Measurements from ENCODE around the gene ENTPD3. TPM values are rescaled to one million over a fixed set of nuclear protein-coding genes. Genes with fewer than 3 reads are reported as not detected.

ENTPD3 gene
- 4.3 TPM for polyA plus RNA-seq
- long read RNA-seq, donor 1: 0 reads
- long read RNA-seq, donor 2, partial matches to known transcripts: 0 of 12 reads
- long read RNA-seq, donor 2, other reads (novel, unspliced or antisense): 11 of 12 reads
- long read RNA-seq, donor 3: 0 reads
- long read RNA-seq, donor 4: 0 reads
- long read RNA-seq, donor 5: 0 reads
- long read RNA-seq, donor 6, partial matches to known transcripts: 10 of 10 reads
- long read RNA-seq, donor 6, other reads (novel, unspliced or antisense): 0 of 10 reads
- long read RNA-seq, donor 7: 0 reads
- long read RNA-seq, donor 8, partial matches to known transcripts: 0 of 15 reads
- long read RNA-seq, donor 8, other reads (novel, unspliced or antisense): 13 of 15 reads
- long read RNA-seq, donor 9: 0 reads
- long read RNA-seq, donor 10, partial matches to known transcripts: 0 of 15 reads
- long read RNA-seq, donor 10, other reads (novel, unspliced or antisense): 14 of 15 reads
- long read RNA-seq, donor 11: 0 reads

GRCh38 chr3:40387001-40387894 lies at the start of gene ENTPD3:
Gene ENTPD3 (plus strand): TSS chr3:40387184. CDS start chr3:40388058, 874 bp downstream.
- peak; percentile 20 to 43 for DNase-seq
- Histone ChIP-seq H3K27me3 (ENCODE audit: control insufficient read depth, insufficient read depth, low read length) (peaks cover 27% of the 10 kb centered on the region), H3K9me3 (ENCODE audit: control insufficient read depth, low read depth, low read length) (no peaks in the 10 kb centered on the region), H3K27ac (ENCODE audit: low read length) (no peak within 1 kb of the TSS), H3K4me3 (ENCODE audit: low read length) (peak within 1 kb of the TSS; percentile 35), H3K36me3 (ENCODE audit: control insufficient read depth, insufficient read depth, low read length) (no peaks in the 10 kb centered on the region), H3K4me1 (ENCODE audit: control insufficient read depth, insufficient read depth, low read length) (peaks cover 6% of the 10 kb centered on the region)
- WGBS (ENCODE audit: insufficient coverage, low lambda C conversion rate): no CpG with 5 or more reads among the region's 49 CpGs

- Histone ChIP-seq H3K4me3 (ENCODE audit: low read length) (no peak overlapping the region), H3K4me1 (ENCODE audit: control insufficient read depth, insufficient read depth, low read length) (no peaks in the 10 kb centered on the region), H3K36me3 (ENCODE audit: control insufficient read depth, insufficient read depth, low read length) (no peaks in the 10 kb centered on the region), H3K9me3 (ENCODE audit: control insufficient read depth, low read depth, low read length) (no peaks in the 10 kb centered on the region), H3K27ac (ENCODE audit: low read length) (no peak overlapping the region), H3K27me3 (ENCODE audit: control insufficient read depth, insufficient read depth, low read length) (no peaks in the 10 kb centered on the region)
- no peak for DNase-seq
- whole genome bisulfite sequencing (ENCODE audit: insufficient coverage, low lambda C conversion rate): no CpG with 5 or more reads among the region's 1 CpG
Measured at GRCh38 chr3:40339871-40340270, 47.1 kb upstream of the ENTPD3 start.

DNA sequence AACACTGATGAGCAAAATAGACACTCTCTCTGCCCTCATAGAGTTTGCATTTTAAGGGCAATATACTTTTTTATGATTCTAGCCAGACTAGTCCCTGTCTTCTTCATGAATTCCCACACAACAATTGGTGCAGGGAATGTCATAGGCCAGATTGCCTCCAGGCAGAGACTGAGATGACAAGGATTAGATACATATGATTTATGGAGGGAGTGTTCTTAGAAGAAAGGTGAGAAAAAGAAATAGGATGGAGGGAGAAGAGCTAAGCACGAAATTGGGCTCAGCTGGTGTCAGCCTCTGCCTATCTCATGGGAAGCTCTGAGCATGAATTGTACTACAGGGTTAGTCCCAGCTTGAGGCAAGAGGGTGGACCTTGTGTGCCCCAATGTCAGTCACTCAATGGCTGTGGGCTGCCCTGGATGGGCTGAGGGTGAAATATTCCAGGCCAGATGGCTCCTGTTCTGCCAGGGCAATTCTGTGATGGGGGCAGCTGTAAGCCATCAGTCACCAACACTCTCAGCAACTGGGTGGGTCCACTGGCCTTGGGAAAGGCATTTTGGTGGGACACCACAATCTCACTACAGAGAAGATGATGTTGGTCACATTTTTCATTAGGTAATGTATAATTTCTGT lies 46.3 kb upstream of the ENTPD3 start:
- H3K36me3 ChIP-seq (ENCODE audit: control insufficient read depth, insufficient read depth, low read length): no peaks in the 10 kb centered on the region
- no peaks in the 10 kb centered on the region for H3K4me1 ChIP-seq (ENCODE audit: control insufficient read depth, insufficient read depth, low read length)
- no peaks in the 10 kb centered on the region for H3K9me3 ChIP-seq (ENCODE audit: control insufficient read depth, low read depth, low read length)
- no peak overlapping the region for H3K27ac ChIP-seq (ENCODE audit: low read length)
- WGBS (ENCODE audit: insufficient coverage, low lambda C conversion rate): 80% methylated on average over 1 of the region's 1 CpG
- no peaks in the 10 kb centered on the region for H3K27me3 ChIP-seq (ENCODE audit: control insufficient read depth, insufficient read depth, low read length)
- no peak overlapping the region for H3K4me3 ChIP-seq (ENCODE audit: low read length)
- DNase-seq: no peak

DNA sequence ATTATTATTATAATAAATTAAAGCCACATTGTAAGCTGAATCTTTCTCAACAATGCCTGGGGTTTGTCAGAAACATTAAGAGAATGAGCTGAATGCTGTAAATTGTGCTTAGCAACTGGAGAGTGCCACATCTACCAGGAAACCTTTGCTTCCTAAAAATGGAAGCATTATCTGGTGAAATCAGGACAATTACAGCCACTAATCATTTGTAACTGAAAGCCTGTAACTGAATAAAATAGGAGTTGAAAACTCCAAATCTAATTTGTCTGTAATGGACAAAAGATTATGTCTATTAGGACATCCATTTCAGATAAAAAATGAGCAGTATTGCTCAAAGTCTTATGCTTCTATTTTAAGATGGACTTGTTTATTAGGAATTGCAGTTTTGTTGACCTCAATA lies 45.3 kb upstream of the ENTPD3 start:
- Histone ChIP-seq H3K27ac (ENCODE audit: low read length) (no peak overlapping the region), H3K27me3 (ENCODE audit: control insufficient read depth, insufficient read depth, low read length) (no peaks in the 10 kb centered on the region), H3K4me1 (ENCODE audit: control insufficient read depth, insufficient read depth, low read length) (no peaks in the 10 kb centered on the region), H3K9me3 (ENCODE audit: control insufficient read depth, low read depth, low read length) (no peaks in the 10 kb centered on the region), H3K4me3 (ENCODE audit: low read length) (no peak overlapping the region), H3K36me3 (ENCODE audit: control insufficient read depth, insufficient read depth, low read length) (no peaks in the 10 kb centered on the region)
- DNase-seq: no peak

DNA sequence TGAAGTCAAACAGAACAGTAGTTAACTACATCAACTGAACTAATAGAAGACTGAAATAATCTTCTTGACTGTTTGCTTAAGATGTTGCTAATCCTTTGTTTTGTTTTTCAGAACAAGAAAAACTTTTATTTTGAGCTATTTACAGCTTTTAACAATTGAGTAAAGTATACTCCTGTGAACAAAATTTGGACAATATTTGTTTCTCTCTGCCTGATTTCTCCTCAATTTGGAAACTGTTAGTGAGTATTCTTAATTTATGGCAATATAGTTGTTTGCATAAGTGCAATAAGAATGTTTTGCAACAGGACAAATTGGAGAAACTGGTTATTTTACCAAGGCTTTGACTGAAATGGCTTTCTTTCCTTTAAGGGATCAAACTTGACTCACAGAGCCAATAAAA lies 36.5 kb upstream of the ENTPD3 start:
- H3K4me1 ChIP-seq (ENCODE audit: control insufficient read depth, insufficient read depth, low read length): no peaks in the 10 kb centered on the region
- no peak overlapping the region for H3K4me3 ChIP-seq (ENCODE audit: low read length)
- H3K27ac ChIP-seq (ENCODE audit: low read length): no peak overlapping the region
- no peak for DNase-seq
- H3K27me3 ChIP-seq (ENCODE audit: control insufficient read depth, insufficient read depth, low read length): no peaks in the 10 kb centered on the region
- H3K36me3 ChIP-seq (ENCODE audit: control insufficient read depth, insufficient read depth, low read length): no peaks in the 10 kb centered on the region
- H3K9me3 ChIP-seq (ENCODE audit: control insufficient read depth, low read depth, low read length): no peaks in the 10 kb centered on the region

DNA sequence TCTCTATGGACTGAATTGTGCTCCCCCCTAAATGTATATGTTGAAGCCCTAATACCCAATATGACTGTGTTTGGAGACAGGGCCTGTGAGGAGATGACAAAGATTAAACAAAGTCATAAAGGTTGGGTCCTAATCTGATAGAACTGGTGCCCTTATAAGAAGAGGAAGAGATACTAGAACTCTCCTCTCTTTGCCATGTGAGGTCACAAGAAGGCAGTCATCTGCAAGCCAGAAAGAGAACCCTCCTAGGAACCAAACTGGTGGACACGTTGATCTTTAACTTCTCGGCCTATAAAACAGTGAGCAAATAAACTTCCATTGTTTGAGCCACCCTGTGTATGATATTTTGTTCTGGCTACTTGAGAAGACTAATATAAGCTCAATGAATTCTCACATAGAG lies 31.6 kb upstream of the ENTPD3 start:
- H3K9me3 ChIP-seq (ENCODE audit: control insufficient read depth, low read depth, low read length): no peaks in the 10 kb centered on the region
- H3K36me3 ChIP-seq (ENCODE audit: control insufficient read depth, insufficient read depth, low read length): no peaks in the 10 kb centered on the region
- no peak for DNase-seq
- H3K4me1 ChIP-seq (ENCODE audit: control insufficient read depth, insufficient read depth, low read length): no peaks in the 10 kb centered on the region
- H3K27ac ChIP-seq (ENCODE audit: low read length): no peak overlapping the region
- no peak overlapping the region for H3K4me3 ChIP-seq (ENCODE audit: low read length)
- no CpG with 5 or more reads among the region's 2 CpGs for WGBS (ENCODE audit: insufficient coverage, low lambda C conversion rate)
- no peaks in the 10 kb centered on the region for H3K27me3 ChIP-seq (ENCODE audit: control insufficient read depth, insufficient read depth, low read length)

- Histone ChIP-seq H3K27me3 (ENCODE audit: control insufficient read depth, insufficient read depth, low read length) (no peaks in the 10 kb centered on the region), H3K36me3 (ENCODE audit: control insufficient read depth, insufficient read depth, low read length) (no peaks in the 10 kb centered on the region), H3K4me3 (ENCODE audit: low read length) (no peak overlapping the region), H3K27ac (ENCODE audit: low read length) (no peak overlapping the region), H3K9me3 (ENCODE audit: control insufficient read depth, low read depth, low read length) (no peaks in the 10 kb centered on the region), H3K4me1 (ENCODE audit: control insufficient read depth, insufficient read depth, low read length) (no peaks in the 10 kb centered on the region)
- WGBS (ENCODE audit: insufficient coverage, low lambda C conversion rate): no CpG with 5 or more reads among the region's 1 CpG
- no peak for DNase-seq
Measured at GRCh38 chr3:40358454-40358853, 28.5 kb upstream of the ENTPD3 start.

DNA sequence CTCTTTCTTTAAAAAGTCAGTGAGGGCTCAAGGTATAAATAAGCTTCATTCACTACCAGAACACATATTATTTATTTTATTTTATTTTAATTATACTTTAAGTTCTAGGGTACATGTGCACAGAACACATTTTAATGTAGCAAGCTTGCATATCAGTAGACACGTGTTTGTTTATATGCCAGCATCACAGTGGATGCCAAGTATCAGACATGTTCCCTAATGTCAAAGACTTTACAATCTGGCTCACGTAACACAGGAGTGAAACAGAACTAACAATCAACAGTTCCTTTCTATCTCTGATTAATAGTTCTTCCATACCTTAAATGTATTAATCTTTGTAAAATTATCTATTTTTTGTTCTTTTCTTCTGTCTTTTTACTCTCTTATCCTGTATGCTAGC lies 23.3 kb upstream of the ENTPD3 start:
- H3K4me3 ChIP-seq (ENCODE audit: low read length): no peak overlapping the region
- no peak for DNase-seq
- H3K4me1 ChIP-seq (ENCODE audit: control insufficient read depth, insufficient read depth, low read length): no peaks in the 10 kb centered on the region
- H3K27me3 ChIP-seq (ENCODE audit: control insufficient read depth, insufficient read depth, low read length): no peaks in the 10 kb centered on the region
- H3K9me3 ChIP-seq (ENCODE audit: control insufficient read depth, low read depth, low read length): no peaks in the 10 kb centered on the region
- no peaks in the 10 kb centered on the region for H3K36me3 ChIP-seq (ENCODE audit: control insufficient read depth, insufficient read depth, low read length)
- 57% methylated on average over 1 of the region's 2 CpGs for WGBS (ENCODE audit: insufficient coverage, low lambda C conversion rate)
- no peak overlapping the region for H3K27ac ChIP-seq (ENCODE audit: low read length)

DNA sequence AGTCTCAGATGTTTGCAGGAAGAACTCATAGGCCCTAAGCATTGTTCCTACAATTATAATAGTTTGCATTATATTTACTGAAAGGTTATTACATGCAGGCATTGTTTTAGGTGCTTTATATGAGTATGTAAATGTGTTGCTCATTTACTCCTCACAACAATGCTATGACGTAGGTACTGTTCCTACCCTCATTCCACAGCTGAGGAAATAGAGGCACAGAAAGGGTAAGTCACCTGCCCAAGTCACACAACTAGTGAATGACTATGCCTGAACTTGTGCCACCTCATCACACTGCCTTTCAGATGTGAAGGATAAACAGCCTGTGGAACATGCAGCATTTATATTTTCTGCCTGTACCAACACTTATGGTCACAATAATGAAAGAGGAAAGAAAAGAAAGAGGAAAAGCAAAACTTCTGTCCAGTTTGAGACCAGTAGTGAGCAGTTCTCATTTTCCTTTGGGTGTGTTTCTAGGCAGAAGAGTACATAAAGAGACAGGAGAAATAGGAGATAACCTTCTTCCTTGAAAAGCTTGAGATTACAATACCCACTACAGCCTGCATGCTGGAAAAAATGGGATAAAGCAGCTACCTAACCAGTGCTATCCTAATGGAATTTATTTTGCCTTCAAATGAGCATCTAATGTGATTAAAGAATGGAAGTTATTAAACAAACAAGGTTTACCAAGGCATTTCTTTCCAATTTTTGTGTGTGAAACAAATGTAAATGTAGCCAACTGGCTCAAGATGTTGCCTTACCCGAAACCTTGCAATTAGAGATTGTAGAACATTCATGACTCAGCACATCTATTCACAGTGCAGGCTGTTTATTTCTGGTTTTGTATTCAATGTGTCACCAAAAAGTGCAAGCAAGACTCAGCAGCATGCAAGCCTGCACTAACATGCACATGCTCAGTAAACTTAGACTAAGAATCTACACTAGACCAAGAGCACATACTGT lies 20.5 kb upstream of the ENTPD3 start:
- Histone ChIP-seq H3K4me1 (ENCODE audit: control insufficient read depth, insufficient read depth, low read length) (no peaks in the 10 kb centered on the region), H3K9me3 (ENCODE audit: control insufficient read depth, low read depth, low read length) (no peaks in the 10 kb centered on the region), H3K36me3 (ENCODE audit: control insufficient read depth, insufficient read depth, low read length) (no peaks in the 10 kb centered on the region), H3K27ac (ENCODE audit: low read length) (no peak overlapping the region), H3K27me3 (ENCODE audit: control insufficient read depth, insufficient read depth, low read length) (no peaks in the 10 kb centered on the region), H3K4me3 (ENCODE audit: low read length) (no peak overlapping the region)
- no peak for DNase-seq
- 67% methylated on average over 1 of the region's 2 CpGs for WGBS (ENCODE audit: insufficient coverage, low lambda C conversion rate)
